Endothelial cell of umbilical vein (primary cell): ENCODE measurements around the gene ST6GALNAC6. TPM values are rescaled to one million over a fixed set of nuclear protein-coding genes. Genes with fewer than 3 reads are reported as not detected.

Experiments used
- BruUV-seq: library from RNA; stranded (reverse); fragments of 400-500 nt; replicated peaks from 2 replicates; lab custom pipeline; 2021; lab: Mats Ljungman, UMichigan
- CTCF ChIA-PET: fragments of 300-600, 350-600 bp; sonication (Branson Sonifier 250); formaldehyde crosslinking; loops from one replicate; lab custom pipeline; 2021; ENCODE audit warnings: antibody characterized with exemption, inconsistent platforms; lab: Charles Lee
- POLR2A ChIA-PET: fragments of 300-600, 350-600 bp; sonication (Branson Sonifier 250); formaldehyde crosslinking; loops from one replicate; lab custom pipeline; 2021; ENCODE audit warnings: antibody characterized with exemption, inconsistent platforms; lab: Charles Lee
- DNase-seq: peaks from one replicate; pipeline ENCODE4 v3.0.0-alpha.2; 2011; ENCODE audit warnings: low read depth, low spot score
- FAIRE-seq: peaks from 2 replicates; lab custom pipeline; 2011; peaks lifted over from hg19 to GRCh38; lab: Jason Lieb, UNC
- H2AFZ ChIP-seq: 2 replicates; pipeline ENCODE4 v1.6.0; 2012; ENCODE audit warnings: low read depth, low read length, control low read depth, inconsistent platforms
- H3K27ac ChIP-seq: 2 replicates; pipeline ENCODE4 v1.5.1; 2011; ENCODE audit warnings: low read depth, mild to moderate bottlenecking, control low read depth, low read length, moderate library complexity; ENCODE audit not compliant: insufficient read depth
- H3K27me3 ChIP-seq, 2 experiments: 2 replicates each; pipeline versions ENCODE4 v1.6.0 to v1.6.1; 2011; ENCODE audit warnings: low read length in 2 of 2, mixed read lengths in 1 of 2; ENCODE audit not compliant: control insufficient read depth in 2 of 2, insufficient read depth in 2 of 2
- H3K36me3 ChIP-seq, 2 experiments: 2 replicates in 1 of 2; 3 replicates in 1 of 2; pipeline ENCODE4 v1.5.1; 2011; ENCODE audit warnings: low read length in 2 of 2, mild to moderate bottlenecking in 1 of 2, moderate library complexity in 1 of 2; ENCODE audit not compliant: control insufficient read depth in 2 of 2, insufficient read depth in 2 of 2; ENCODE audit errors: extremely low read depth in 1 of 2
- H3K4me1 ChIP-seq: 3 replicates; pipeline ENCODE4 v1.5.1; 2011; ENCODE audit warnings: mild to moderate bottlenecking, low read length; ENCODE audit not compliant: control insufficient read depth, insufficient read depth; ENCODE audit errors: extremely low read depth
- H3K4me2 ChIP-seq: 2 replicates; pipeline ENCODE4 v1.6.1; 2011; ENCODE audit warnings: low read length, control low read depth, mixed read lengths; ENCODE audit not compliant: insufficient read depth
- H3K4me3 ChIP-seq, 3 experiments: fragments of 200-600 bp in 1 of 3; sonication (generic), shearing (Covaris generic) in 1 of 3; replicated peaks in 1 of 3; 2 replicates each; pipeline ENCODE4 v1.5.1; 2011 to 2016; ENCODE audit warnings: control low read depth in 3 of 3, low read length in 3 of 3, mild to moderate bottlenecking in 2 of 3, inconsistent platforms in 1 of 3, low read depth in 1 of 3, moderate library complexity in 1 of 3; ENCODE audit not compliant: insufficient read depth in 1 of 3
- H3K79me2 ChIP-seq: 2 replicates; pipeline ENCODE4 v1.6.0; 2012; ENCODE audit warnings: low read length, inconsistent platforms; ENCODE audit not compliant: control insufficient read depth, insufficient read depth
- H3K9ac ChIP-seq: replicated peaks from 2 replicates; pipeline ENCODE3; 2011; ENCODE audit warnings: low read length, control low read depth; ENCODE audit not compliant: insufficient read depth; ENCODE audit errors: extremely low read depth
- H3K9me1 ChIP-seq: replicated peaks from 3 replicates; pipeline ENCODE4 v1.6.0; 2011; ENCODE audit warnings: mild to moderate bottlenecking, low read length; ENCODE audit not compliant: control insufficient read depth, insufficient read depth; ENCODE audit errors: extremely low read depth
- H3K9me3 ChIP-seq: replicated peaks from 2 replicates; pipeline ENCODE4 v1.5.1; 2012; ENCODE audit warnings: low read length, inconsistent platforms; ENCODE audit not compliant: control insufficient read depth, insufficient read depth
- H4K20me1 ChIP-seq: replicated peaks from 2 replicates; pipeline ENCODE3; 2011; ENCODE audit warnings: mild to moderate bottlenecking, low read length; ENCODE audit not compliant: control insufficient read depth, insufficient read depth; ENCODE audit errors: extremely low read depth
- CTCF ChIP-seq, 2 donors: IDR thresholded peaks; 1 replicate in 1 of 2; 2 replicates in 1 of 2; pipeline ENCODE4 v1.5.1; 2011; ENCODE audit warnings: low read length in 2 of 2, mild to moderate bottlenecking in 2 of 2, moderate library complexity in 2 of 2, control low read depth in 1 of 2, inconsistent platforms in 1 of 2, low read depth in 1 of 2; ENCODE audit not compliant: insufficient read depth in 1 of 2; ENCODE audit errors: extremely low read depth in 1 of 2
- EZH2 ChIP-seq: IDR thresholded peaks from 2 replicates; pipeline ENCODE4 v1.6.1; 2012; ENCODE audit warnings: borderline replicate concordance, low read depth, mild to moderate bottlenecking, moderate library complexity, low read length, inconsistent platforms; ENCODE audit not compliant: severe bottlenecking
- FOS ChIP-seq: IDR thresholded peaks from 2 replicates; pipeline ENCODE4 v1.6.1; 2011; ENCODE audit warnings: mild to moderate bottlenecking, low read length, moderate library complexity, borderline replicate concordance; ENCODE audit not compliant: insufficient read depth
- GATA2 ChIP-seq: IDR thresholded peaks from 2 replicates; pipeline ENCODE4 v1.7.0; 2011; ENCODE audit warnings: low read depth, mild to moderate bottlenecking, moderate library complexity, mixed read lengths, low read length; ENCODE audit not compliant: insufficient read length, insufficient read depth
- JUN ChIP-seq: IDR thresholded peaks from 2 replicates; pipeline ENCODE4 v1.6.1; 2011; ENCODE audit warnings: borderline replicate concordance, low read depth; ENCODE audit not compliant: insufficient read length, insufficient read depth
- MAX ChIP-seq: IDR thresholded peaks from 2 replicates; pipeline ENCODE4 v1.6.1; 2011; ENCODE audit not compliant: insufficient read depth, insufficient read length
- MYC ChIP-seq: IDR thresholded peaks from one replicate; pipeline ENCODE4 v1.6.1; 2011; ENCODE audit warnings: mild to moderate bottlenecking, low read depth, low read length
- POLR2A ChIP-seq: IDR thresholded peaks from 2 replicates; pipeline ENCODE4 v1.6.1; 2012; ENCODE audit warnings: low read depth, mild to moderate bottlenecking, control low read depth, low read length
- POLR2AphosphoS5 ChIP-seq: IDR thresholded peaks from 2 replicates; pipeline ENCODE4 v1.6.1; 2012; ENCODE audit warnings: low read depth, mild to moderate bottlenecking, control low read depth, low read length, moderate library complexity; ENCODE audit not compliant: insufficient read depth
- dilution Hi-C: fragments of 300-500 bp; cut with MboI; formaldehyde crosslinking; loops from one replicate; pipeline ENCODE4 v1.15.0; 2019; ENCODE audit warnings: low sequenced_read_pairs; ENCODE audit not compliant: extremely low pct_ligation_motif_present
- intact Hi-C: fragments of 100-400 bp; cut with micrococcal nuclease; formaldehyde crosslinking; loops from one replicate; pipeline ENCODE4 v1.10.0; 2022
- polyA plus RNA-seq, 4 experiments: library from polyadenylated mRNA; depleted of rRNA in 3 of 4; stranded (reverse) in 3 of 4; unstranded in 1 of 4; fragments of >200 nt; gene quantifications; 2 replicates each; pipeline versions ENCODE4 v1.2.1 to v1.2.3, GENCODE V29; 2011 to 2012; ENCODE audit warnings: missing spikeins in 1 of 4
- total RNA-seq: library from RNA; stranded (reverse); gene quantifications from 2 replicates; pipeline ENCODE4 v1.2.3, GENCODE V29; 2021

Gene ST6GALNAC6
- total and polyA plus RNA-seq, 2 donors (not counting 3 experiments of a cell fraction or from before 2014, with no cell fraction given) = 43.0 to 78.9 TPM

DNA sequence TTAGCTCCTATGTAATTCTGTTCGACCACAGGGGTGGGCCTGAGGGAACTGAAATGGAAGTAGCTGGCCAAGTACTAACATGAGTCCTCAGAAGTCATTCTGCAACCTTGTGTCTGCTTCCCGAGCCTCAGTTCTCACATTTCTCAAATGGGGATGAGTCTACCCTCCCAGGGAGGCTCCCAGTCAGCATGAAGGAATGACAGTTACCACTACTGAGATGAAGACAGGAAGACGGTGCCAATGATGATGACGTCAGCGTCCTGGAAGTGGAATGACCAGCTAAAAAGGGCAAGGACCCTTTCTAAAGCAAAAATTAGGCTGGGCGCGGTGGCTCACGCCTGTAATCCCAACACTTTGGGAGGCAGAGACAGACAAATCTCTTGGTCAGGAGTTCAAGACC lies 24.4 kb upstream of the ST6GALNAC6 start:
- no peaks in the 10 kb centered on the region for H3K9me1 ChIP-seq
- ChIA-PET CTCF (interaction anchor here (1.1 to 1.6 kb wide), 4 partner anchors 19 to 335 kb away, joined by 3 to 7 read pairs (median 4); partner anchors contain the start of genes ENG and TOR2A), POLR2A (interaction anchor here (0.6 to 0.7 kb wide), 2 partner anchors 35 to 321 kb away, joined by 3 to 4 read pairs; no protein-coding TSS in a partner anchor)
- H3K27ac ChIP-seq = no peak overlapping the region
- no TSS peak for BruUV-seq
- no peak for TF ChIP-seq MYC
- TF ChIP-seq POLR2A = no peak
- TF ChIP-seq GATA2 = no peak
- TF ChIP-seq EZH2 = no peak
- TF ChIP-seq MAX = no peak
- no peak for TF ChIP-seq JUN
- no peak for TF ChIP-seq POLR2AphosphoS5
- no peak for TF ChIP-seq FOS
- TF ChIP-seq CTCF (IDR thresholded peaks at IDR 0.05; ENCODE audit: extremely low read depth in 1 of 2, insufficient read depth in 1 of 2, low read depth in 1 of 2, low read length in 2 of 2) = no peak
- FAIRE-seq (no peak), DNase-seq (no peak)
- H3K36me3 ChIP-seq = no peaks in the 10 kb centered on the region
- H3K9me3 ChIP-seq = no peaks in the 10 kb centered on the region
- H3K9ac ChIP-seq = no peak overlapping the region
- H3K27me3 ChIP-seq = peaks cover 3 to 6% of the 10 kb centered on the region in 2 experiments
- no peak overlapping the region for H3K4me3 ChIP-seq
- H3K4me2 ChIP-seq = no peak overlapping the region
- intact Hi-C loops = no loop called here
- no peaks in the 10 kb centered on the region for H3K79me2 ChIP-seq
- H4K20me1 ChIP-seq = no peaks in the 10 kb centered on the region
- peaks cover 8% of the 10 kb centered on the region for H3K4me1 ChIP-seq
- H2AFZ ChIP-seq = no peak overlapping the region
- dilution Hi-C loops = no loop called here
